K562 (cell line): ENCODE data around the gene TSC22D2. TPM values are rescaled to one million over a fixed set of nuclear protein-coding genes. Genes with fewer than 3 reads are reported as not detected.

Experiments
- BRF2 ChIP-seq: IDR thresholded peaks from 3 replicates; pipeline ENCODE4 v1.6.1; 2011; ENCODE audit warnings: borderline replicate concordance, mild to moderate bottlenecking; ENCODE audit not compliant: insufficient read length, insufficient read depth
- CBX8 ChIP-seq: fragments of 200-600 bp; sonication (generic); IDR thresholded peaks from 2 replicates; pipeline ENCODE4 v1.6.1; 2012; ENCODE audit warnings: borderline replicate concordance, mixed run types, low read depth, mild to moderate bottlenecking, moderate library complexity, mixed read lengths, low read length, control low read depth, inconsistent platforms; ENCODE audit not compliant: poor library complexity, severe bottlenecking; ENCODE audit errors: extremely low read depth
- CLOCK ChIP-seq: fragments of 250-450 bp; sonication (Bioruptor Pico); IDR thresholded peaks from 2 replicates; pipeline ENCODE4 v1.4.0; 2020; ENCODE audit warnings: mild to moderate bottlenecking, moderate library complexity, borderline replicate concordance
- FOXM1 ChIP-seq, 2 experiments: fragments of 450-650 bp in 1 of 2; sonication (generic) in 1 of 2; formaldehyde crosslinking in 1 of 2; IDR thresholded peaks; 2 replicates each; pipeline versions ENCODE4 v1.6.1 to v1.9.0; 2017 to 2022; ENCODE audit warnings: low read depth in 2 of 2, mild to moderate bottlenecking in 2 of 2, missing genetic modification reagents in 1 of 2, moderate library complexity in 1 of 2
- GMEB1 ChIP-seq: fragments of 250-450 bp; sonication (Bioruptor Pico); IDR thresholded peaks from 2 replicates; pipeline ENCODE4 v1.4.0; 2020; ENCODE audit warnings: mild to moderate bottlenecking
- JUN ChIP-seq, 2 experiments: sonication (generic) in 1 of 2; formaldehyde crosslinking in 1 of 2; IDR thresholded peaks; 2 replicates each; pipeline versions ENCODE4 v1.6.1 to v1.8.0; 2012 to 2022; ENCODE audit warnings: borderline replicate concordance in 2 of 2, mild to moderate bottlenecking in 2 of 2, improper control_type of control experiment in 1 of 2, low read depth in 1 of 2, low read length in 1 of 2, missing genetic modification reagents in 1 of 2
- NRF1 ChIP-seq, 2 experiments: fragments of 450-650 bp; IDR thresholded peaks in 1 of 2; conservative IDR thresholded peaks in 1 of 2; 2 replicates each; pipeline ENCODE4 v1.6.1; 2014; ENCODE audit warnings: mild to moderate bottlenecking in 2 of 2
- PRMT5 ChIP-seq: sonication (generic); formaldehyde crosslinking; IDR thresholded peaks from 2 replicates; pipeline ENCODE4 v1.5.0; 2020; ENCODE audit warnings: missing genetic modification reagents
- RBM22 ChIP-seq: fragments of 200-400 bp; formaldehyde crosslinking; IDR thresholded peaks from 2 replicates; pipeline ENCODE4 v1.6.1; 2018; ENCODE audit warnings: low read length, low read depth; ENCODE audit not compliant: poor library complexity, severe bottlenecking
- RFX1 ChIP-seq: fragments of 450-650 bp; IDR thresholded peaks from 2 replicates; pipeline ENCODE4 v1.6.1; 2016; ENCODE audit warnings: mild to moderate bottlenecking, moderate library complexity
- SMARCE1 ChIP-seq: fragments of 450-650 bp; IDR thresholded peaks from 2 replicates; pipeline ENCODE4 v1.7.1; 2016; ENCODE audit warnings: mild to moderate bottlenecking
- THRA ChIP-seq: fragments of 450-650 bp; IDR thresholded peaks from 2 replicates; pipeline ENCODE4 v1.6.1; 2017; ENCODE audit warnings: mild to moderate bottlenecking, moderate library complexity
- XRCC5 ChIP-seq: fragments of 200-400 bp; formaldehyde crosslinking; IDR thresholded peaks from 2 replicates; pipeline ENCODE4 v1.6.1; 2017; ENCODE audit warnings: low read depth, mild to moderate bottlenecking, low read length
- YBX1 ChIP-seq: fragments of 450-650 bp; IDR thresholded peaks from 2 replicates; pipeline ENCODE4 v1.7.1; 2016; ENCODE audit warnings: mild to moderate bottlenecking
- ZFP30 ChIP-seq: fragments of 250-450 bp; sonication (Bioruptor Pico); IDR thresholded peaks from 2 replicates; pipeline ENCODE4 v1.8.0; 2022; ENCODE audit warnings: moderate library complexity, mild to moderate bottlenecking, inconsistent platforms, borderline replicate concordance
- ZNF212 ChIP-seq: fragments of 450-650 bp; formaldehyde crosslinking; IDR thresholded peaks from 2 replicates; pipeline ENCODE4 v1.4.0; 2020; ENCODE audit warnings: mild to moderate bottlenecking
- ZNF436 ChIP-seq: fragments of 250-450, 450-650 bp; sonication (Bioruptor Pico); formaldehyde crosslinking; IDR thresholded peaks from 2 replicates; pipeline ENCODE4 v1.7.0; 2020; ENCODE audit warnings: mild to moderate bottlenecking
- polyA plus RNA-seq, 8 experiments: library from polyadenylated mRNA; depleted of rRNA in 4 of 8; stranded (reverse) in 5 of 8; unstranded in 3 of 8; fragments of >200 nt; fragmentation: Nextera tagmentation in 2 of 8; fragmentation: Illumina TruSeq in 1 of 8; extraction: Ambion mirVana in 2 of 8; extraction: Trizol in 1 of 8; gene quantifications; 2 replicates each; pipeline versions ENCODE4 v1.2.1 to v1.2.3, GENCODE V29; 2011 to 2014; ENCODE audit warnings: inconsistent platforms in 1 of 8, missing spikeins in 1 of 8
- total RNA-seq, 7 experiments: library from RNA; depleted of rRNA in 6 of 7; stranded (reverse); fragments of >200 nt in 6 of 7; fragmentation: Illumina TruSeq in 2 of 7; extraction: Trizol in 2 of 7; gene quantifications; 2 replicates each; pipeline versions ENCODE4 v1.2.1 to v1.2.3, GENCODE V29; 2011 to 2021; ENCODE audit warnings: low replicate concordance in 1 of 7

TSC22D2 gene
- total and polyA plus RNA-seq, 9 of the 15 experiments (the other 6 are each of a cell fraction or from before 2014, with no cell fraction given): 5.5 to 44.0 (median 19.3) TPM

- TF ChIP-seq NRF1 (conservative IDR thresholded peaks at IDR 0.05 in 1 of 2, IDR thresholded peaks at IDR 0.05 in 1 of 2): peak; percentile 65
- TF ChIP-seq GMEB1 (CRISPR knock-in tag): peak; percentile 94
- no peak for TF ChIP-seq PRMT5 (CRISPR knock-in tag)
- TF ChIP-seq SMARCE1: 0 out of 2 replicates have a peak, but pooled peaks have one; percentile 9
- peak; percentile 75 for TF ChIP-seq RBM22
- no peak for TF ChIP-seq ZNF212 (CRISPR knock-in tag)
- TF ChIP-seq CBX8: no peak
- TF ChIP-seq ZFP30 (CRISPR knock-in tag): no peak
- peak; percentile 67; the same call in 1 of the 2 replicates for TF ChIP-seq JUN (IDR thresholded peaks at IDR 0.05; ENCODE audit: borderline replicate concordance, low read depth, low read length)
- TF ChIP-seq JUN (CRISPR knock-in tag; IDR thresholded peaks at IDR 0.05; ENCODE audit: borderline replicate concordance): peak; percentile 94
- TF ChIP-seq FOXM1 (IDR thresholded peaks at IDR 0.05; ENCODE audit: low read depth): 0 out of 2 replicates have a peak, but pooled peaks have one; percentile 25
- TF ChIP-seq FOXM1 (CRISPR knock-in tag; IDR thresholded peaks at IDR 0.05; ENCODE audit: low read depth): no peak; the same call in 1 of the 2 replicates
- no peak for TF ChIP-seq ZNF436 (CRISPR knock-in tag)
- TF ChIP-seq BRF2: no peak
- no peak for TF ChIP-seq THRA
- TF ChIP-seq YBX1: no peak
- no peak; the same call in 1 of the 2 replicates for TF ChIP-seq XRCC5
- no peak for TF ChIP-seq RFX1
- no peak for TF ChIP-seq CLOCK (CRISPR knock-in tag)
These were observed at the start of gene TSC22D2 (continued) for GRCh38 chr3:150408221-150409124.
